ENCODE measurements around the gene ENPP7. TPM values are rescaled to one million over a fixed set of nuclear protein-coding genes. Genes with fewer than 3 reads are reported as not detected.

The ENPP7 gene
- total RNA-seq, 1 donor from 2014 or later, result 0.48 TPM

DNA sequence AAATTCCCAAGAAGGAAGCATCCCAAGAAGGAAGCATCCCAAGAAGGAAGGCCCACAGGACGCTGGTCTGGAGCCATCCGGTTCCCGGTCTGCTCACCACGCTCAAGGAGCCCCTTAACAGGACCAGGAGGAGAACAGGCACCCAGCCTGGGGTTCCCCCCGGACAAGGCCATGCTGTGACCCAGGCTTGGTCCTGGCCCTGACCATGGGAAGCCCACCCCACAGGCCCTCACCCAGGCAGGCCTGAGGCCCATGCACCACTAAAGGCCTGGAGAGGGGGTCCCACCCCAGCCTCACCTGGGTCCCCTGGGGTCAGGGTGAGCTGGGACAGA lies 340 bp upstream of the ENPP7 start:
- no peak for DNase-seq (ENCODE audit: low spot score)

GRCh38 chr17:79732254-79732653 lies 1.5 kb downstream of the ENPP7 start:
- DNase-seq (ENCODE audit: low spot score), result no peak

DNA sequence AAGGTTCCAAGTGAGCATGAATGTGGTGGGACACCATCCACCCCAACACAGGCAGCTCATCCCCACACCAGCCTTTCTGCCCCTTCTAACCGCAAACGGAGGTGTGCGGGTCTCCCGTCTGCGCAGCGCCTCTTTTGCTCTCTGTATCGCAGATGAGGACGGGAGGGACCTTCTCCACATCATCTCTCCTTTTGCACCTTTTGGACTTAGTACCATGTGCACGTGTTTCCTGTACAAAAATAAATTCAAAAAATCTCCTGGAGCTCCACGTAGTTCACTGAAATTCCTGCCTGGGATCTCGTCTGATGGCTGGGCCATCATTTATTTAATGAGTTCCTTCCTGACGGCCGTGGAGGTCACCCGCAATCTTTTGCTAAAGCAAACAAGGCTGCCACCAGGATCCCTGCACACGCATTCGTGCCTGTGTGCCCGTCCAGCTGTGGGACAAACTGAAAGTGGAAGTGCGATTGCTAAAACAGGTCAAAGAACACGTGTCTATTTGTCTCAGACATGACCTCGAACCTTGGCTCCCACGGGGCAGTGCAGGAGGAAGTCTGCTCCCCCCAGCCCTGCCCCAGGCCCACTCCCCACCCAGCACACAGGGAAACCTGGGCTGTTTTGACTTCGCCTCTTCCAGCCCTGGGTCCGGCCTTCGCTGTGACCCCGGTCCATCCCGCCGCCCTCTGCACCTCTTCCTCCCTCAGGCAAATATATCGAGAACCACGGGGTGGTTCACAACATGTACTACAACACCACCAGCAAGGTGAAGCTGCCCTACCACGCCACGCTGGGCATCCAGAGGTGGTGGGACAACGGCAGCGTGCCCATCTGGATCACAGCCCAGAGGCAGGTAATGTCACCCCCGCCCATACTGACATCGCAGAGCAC lies 2.3 kb downstream of the ENPP7 start:
- DNase-seq (ENCODE audit: low spot score), result no peak

- DNase-seq (ENCODE audit: low spot score), result no peak
These were observed 2.9 kb downstream of the ENPP7 start for GRCh38 chr17:79733692-79734070.

- DNase-seq (ENCODE audit: low spot score), result no peak
These were observed 4.4 kb downstream of the ENPP7 start for GRCh38 chr17:79735096-79735495.

GRCh38 chr17:79737046-79737921 lies 6.5 kb downstream of the ENPP7 start:
- DNase-seq (ENCODE audit: low spot score), result no peak

DNA sequence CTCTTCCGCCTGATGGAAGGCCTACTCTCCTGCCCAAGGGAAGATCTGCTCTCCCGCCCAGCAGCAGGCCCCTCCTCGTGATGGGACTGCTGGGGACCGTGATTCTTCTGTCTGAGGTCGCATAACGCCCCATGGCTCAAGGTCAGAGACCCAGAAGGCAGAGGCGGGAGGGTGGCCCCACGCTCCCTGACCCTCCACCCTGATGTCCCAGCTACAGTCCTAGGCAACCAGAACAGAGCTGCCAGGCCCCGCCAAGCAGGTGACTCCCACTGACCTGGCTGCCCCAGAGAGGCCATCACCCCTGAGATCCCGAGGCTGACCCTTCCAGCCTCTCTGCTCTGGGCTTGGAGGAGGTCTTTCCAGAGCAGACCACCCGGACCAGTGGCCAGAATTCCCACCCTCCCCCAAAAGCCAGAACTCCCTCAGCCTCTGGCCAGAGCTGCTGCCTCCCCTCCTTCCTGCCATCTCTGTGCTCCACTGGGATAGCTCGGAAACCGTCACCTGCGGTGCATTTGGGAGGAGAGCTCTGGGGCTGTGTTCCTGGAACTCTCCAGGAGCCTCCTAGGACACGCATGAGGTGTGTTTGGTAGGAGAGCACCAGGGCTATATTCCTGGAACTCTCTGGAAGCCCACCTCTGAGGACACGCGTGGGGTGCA lies 7.3 kb downstream of the ENPP7 start:
- DNase-seq (ENCODE audit: low spot score), result no peak

DNA sequence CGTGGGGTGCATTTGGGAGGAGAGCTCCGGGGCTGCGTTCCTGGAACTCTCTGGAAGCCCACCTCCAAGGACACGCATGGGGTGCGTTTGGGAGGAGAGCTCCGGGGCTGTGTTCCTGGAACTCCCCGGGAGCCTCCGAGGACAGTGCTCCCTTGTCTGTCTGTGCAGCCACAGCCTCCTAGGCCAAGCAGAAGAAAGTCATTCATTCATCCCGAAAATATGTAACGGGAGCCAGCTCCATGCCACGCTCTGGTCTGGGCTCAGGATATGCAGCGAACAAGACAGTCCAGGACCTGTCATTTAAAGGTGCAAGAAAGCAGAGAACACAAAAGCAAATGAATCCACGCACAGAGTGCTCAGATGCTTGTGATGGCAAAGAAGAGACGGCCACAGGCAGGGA lies 7.9 kb downstream of the ENPP7 start:
- DNase-seq (ENCODE audit: low spot score), result no peak

DNA sequence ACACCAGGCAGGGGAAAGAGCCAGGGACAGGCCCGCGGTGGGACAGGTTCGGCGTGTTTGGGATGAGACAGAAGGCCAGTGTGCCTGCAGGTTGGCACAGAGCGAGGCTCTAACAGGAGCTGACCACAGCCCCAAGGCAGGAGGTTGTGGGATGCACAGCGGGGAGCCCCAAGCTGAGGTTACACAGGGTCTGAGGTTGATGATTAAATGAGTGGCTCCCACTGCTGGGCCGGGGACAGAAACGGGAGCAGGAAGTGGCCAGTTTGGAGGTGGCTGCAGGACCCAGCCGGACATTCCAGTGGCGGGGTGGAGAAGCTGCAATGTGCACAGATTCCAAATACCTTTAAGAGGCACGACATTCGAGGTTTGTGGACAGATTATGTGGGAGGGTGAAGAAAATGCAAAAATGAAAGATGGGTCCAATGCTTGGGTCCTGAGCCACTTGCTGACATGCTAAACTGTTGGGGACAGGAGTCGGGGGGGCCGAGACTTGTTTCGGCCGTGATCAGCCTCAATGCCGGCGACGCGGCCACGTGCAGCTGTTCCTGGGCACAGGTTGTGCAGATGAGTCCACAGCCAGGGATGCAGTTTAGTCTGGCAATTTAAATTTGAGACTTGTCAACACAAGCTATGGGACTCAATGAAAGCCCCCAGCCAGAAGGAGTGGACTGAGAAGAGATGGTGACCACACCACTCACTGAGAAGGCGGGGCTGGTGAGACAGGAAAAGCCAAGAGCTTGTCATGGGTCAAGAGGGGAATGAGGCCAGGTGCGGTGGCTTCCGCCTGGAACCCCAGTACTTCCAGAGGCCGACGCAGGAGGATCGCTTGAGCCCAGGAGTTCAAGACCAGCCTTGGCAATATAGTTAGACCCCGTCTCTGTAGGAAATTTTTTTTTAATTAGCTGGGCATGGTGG lies 8.7 kb downstream of the ENPP7 start:
- DNase-seq (ENCODE audit: low spot score), result no peak

DNA sequence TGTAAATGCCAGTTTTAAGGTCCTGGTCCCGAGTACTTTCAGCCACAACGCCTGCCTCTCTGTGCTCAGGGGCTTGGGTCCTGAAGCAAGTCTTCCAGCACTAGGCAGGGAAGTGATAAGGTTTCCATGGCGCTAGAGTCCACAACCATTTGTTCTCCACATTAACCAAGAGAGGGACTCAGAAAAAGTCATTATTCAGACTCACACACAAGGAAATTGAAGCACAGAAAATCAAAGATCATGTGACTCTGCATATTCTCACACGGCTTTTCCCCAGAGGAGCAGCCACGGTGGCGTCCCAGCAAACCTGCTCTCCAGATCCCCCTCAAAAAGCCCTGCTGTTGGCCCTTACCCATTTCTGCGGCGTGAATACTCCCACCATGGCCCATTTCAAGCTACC lies 9.7 kb downstream of the ENPP7 start:
- DNase-seq (ENCODE audit: low spot score), result peak; percentile 27

DNA sequence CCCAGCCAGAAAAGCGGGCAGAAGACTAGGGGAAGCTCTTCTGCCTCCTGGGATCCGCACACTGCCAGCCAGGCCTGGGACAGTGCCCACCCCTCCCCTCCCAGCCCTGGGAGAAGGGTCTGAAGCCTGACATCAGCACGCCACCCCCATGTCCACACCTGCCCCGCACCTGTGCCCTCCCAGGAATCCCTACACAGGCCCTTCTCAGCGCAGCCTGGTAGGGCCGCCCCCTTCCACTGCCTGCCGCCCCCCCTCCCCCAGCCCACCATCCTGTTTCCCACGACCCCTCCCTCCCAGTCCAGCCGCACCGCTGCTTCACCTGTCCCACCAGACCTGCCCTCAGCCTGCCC lies 10.6 kb downstream of the ENPP7 start:
- DNase-seq (ENCODE audit: low spot score), result no peak

- DNase-seq (ENCODE audit: low spot score), result peak; percentile 66
These were observed 11.2 kb downstream of the ENPP7 start for GRCh38 chr17:79741751-79742588.

DNA sequence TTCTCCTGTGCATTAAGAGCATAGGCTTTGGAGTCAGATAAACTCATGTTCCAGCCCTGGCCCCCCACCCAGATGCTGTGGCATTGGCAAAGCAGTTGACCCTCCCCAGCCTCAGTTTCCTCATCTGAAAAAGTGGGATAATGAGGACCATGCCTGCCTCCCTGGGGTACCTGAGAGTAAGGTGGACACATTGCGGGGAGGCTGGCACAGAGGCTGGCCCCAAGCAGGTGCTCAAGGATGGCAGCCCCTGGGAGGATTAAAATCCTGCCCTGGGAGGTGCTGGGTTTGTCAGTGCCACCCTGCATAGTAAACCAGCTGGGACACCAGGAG lies 11.8 kb downstream of the ENPP7 start:
- no peak for DNase-seq (ENCODE audit: low spot score)

DNA sequence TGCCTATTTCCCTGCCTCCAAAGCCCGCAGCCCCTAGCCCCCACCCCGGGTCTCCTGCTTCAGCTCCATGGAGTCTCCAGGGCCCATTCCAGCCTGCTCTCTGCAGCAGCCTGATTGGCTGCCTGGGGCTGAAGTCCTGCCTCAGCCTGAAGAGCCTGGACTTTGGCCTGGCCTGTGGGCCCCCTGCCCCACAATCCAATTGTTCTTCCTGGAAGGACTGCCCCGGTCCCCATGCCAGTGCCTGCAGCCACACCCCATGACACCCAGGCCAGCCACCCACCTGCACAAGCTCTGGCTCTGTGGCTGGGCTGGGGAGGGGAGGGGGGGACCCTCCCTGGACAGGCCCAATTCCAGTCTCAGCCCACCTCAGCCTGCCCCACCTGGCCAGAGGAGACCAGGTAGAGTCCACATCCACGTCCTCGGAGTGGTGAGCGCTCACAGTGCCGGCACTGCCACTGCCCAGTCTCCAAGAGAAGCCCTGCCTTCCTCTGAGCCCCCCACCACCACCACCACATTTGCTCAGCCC lies 12.3 kb downstream of the ENPP7 start:
- no peak for DNase-seq (ENCODE audit: low spot score)

DNA sequence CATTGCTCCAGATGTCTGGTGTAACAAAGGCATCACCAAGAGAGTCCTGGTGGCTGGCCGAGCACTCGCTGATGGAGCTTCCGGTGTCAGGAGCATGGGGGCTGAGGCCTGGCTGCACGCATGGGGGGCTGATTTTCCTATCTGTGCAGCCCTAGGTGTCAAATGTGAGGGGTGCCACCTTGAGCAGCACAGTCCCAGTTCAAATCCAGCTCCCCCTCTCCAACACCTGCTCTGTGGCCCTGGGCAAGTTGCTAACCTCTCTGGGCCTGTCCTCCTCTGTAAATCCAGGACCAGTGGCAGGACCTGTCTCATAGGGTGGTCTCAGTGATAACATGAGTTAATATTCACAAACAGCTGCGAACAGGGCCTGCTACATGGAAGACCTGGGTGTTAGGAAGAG lies 12.9 kb downstream of the ENPP7 start:
- DNase-seq (ENCODE audit: low spot score), result no peak

GRCh38 chr17:79745641-79746105 lies 14.9 kb downstream of the ENPP7 start:
- DNase-seq (ENCODE audit: low spot score), result no peak

- DNase-seq (ENCODE audit: low spot score), result no peak
These were observed 16.3 kb downstream of the ENPP7 start for GRCh38 chr17:79746889-79747507.

DNA sequence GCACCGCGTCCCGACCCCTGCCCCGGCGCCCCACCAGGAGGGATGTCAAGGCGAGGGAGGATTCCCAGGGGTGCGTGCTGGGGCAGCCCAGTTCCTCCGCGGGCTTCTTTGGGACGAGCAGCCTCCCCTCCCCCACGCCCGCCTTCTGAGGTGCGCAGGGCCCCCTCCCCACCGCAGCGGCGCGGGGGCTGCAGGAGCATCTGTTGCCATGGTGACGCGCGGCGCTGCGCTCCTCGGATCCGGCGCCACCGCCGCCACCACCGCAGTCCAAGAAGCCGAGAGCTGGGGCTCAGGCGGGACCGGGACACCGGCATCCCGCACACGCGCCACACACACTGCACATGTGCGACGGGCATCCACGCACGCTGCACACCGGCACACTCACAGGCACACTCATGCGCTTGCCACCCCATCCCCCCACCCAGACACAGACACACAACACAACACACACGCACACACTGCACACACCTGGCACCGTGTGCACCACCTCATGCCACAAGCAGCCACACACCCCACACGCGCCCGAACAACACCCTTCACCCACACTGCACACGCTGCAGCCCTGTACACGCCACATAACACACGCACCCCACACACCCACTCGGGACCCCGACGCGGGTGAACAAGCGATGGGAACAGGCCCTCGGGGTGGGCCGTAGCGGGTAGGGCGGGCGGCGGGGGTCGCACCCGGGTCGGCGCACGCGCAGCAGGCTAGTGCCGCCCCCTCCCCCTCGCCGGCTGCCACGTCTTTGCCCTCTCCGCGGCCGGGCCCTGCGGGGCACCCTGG lies 17.0 kb downstream of the ENPP7 start:
- DNase-seq (ENCODE audit: low spot score), result no peak
